H7 (cell line): Measurements from ENCODE around the gene ANKRD24. TPM values are rescaled to one million over a fixed set of nuclear protein-coding genes. Genes with fewer than 3 reads are reported as not detected.
"Not testable (repeated sequence)": the region's sequence is repeated elsewhere in the genome, so short reads cannot be mapped to it uniquely, and the experiment has no call there.

ENCODE experiments used
- DNase-seq: peaks from one replicate; pipeline ENCODE4 v3.0.0; 2012
- H3K27me3 ChIP-seq: 2 replicates; pipeline ENCODE4 v1.6.0; 2011; ENCODE audit warnings: mild to moderate bottlenecking, low read length; ENCODE audit not compliant: control insufficient read depth, insufficient read depth
- H3K36me3 ChIP-seq: replicated peaks from 2 replicates; pipeline ENCODE4 v1.5.1; 2011; ENCODE audit warnings: low read length; ENCODE audit not compliant: control insufficient read depth, insufficient read depth
- H3K4me3 ChIP-seq: 2 replicates; pipeline ENCODE4 v1.5.1; 2011; ENCODE audit warnings: low read depth, mild to moderate bottlenecking, control low read depth, low read length, moderate library complexity; ENCODE audit not compliant: insufficient read depth
- total RNA-seq: library from RNA; depleted of rRNA; stranded (reverse); fragments of >200 nt; shearing (Covaris generic); gene quantifications from 2 replicates; pipeline ENCODE4 v1.2.3, GENCODE V29; 2014

Gene ANKRD24
- total RNA-seq, 1 experiment from 2014 or later: 1.0 TPM

DNA sequence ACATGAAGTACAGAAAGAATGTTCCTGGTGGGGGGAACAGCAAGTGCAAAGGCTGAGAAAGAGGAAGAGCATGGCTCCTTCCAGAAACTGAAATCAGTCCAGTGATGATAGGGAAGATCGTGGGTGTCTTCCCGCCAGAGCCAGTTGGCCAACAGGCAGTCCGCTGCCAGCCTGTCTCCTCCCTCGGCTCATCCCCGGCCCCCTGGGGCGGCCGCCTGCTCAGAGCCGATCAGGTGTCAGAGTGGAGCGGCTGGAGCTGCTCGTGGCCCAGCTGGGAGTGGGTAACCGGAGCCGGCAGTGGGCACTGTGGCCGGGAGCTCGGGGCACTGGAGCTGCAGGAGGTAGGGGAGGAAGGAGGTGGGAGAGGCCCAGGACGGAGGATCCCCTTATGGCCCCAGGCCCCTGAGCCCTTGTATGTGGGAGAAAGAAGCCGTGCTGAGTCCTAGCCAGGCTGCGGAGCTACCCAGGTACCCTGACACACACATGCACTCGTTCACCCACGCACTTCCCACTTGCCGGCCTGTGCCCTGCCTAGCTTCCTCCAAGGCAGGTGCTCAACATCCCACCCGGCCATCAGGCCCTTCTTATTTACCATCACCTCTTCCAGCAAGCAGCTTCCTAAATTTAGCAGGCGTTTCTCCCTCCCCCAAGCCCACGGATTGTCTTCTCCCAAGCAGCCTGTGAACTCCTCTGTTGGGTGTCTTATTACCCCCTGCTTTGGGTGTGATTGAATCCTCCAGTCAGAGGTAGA, 1.7 kb downstream of the ANKRD24 start:
- no peaks in the 10 kb centered on the region for H3K36me3 ChIP-seq
- no peak overlapping the region for H3K4me3 ChIP-seq
- H3K27me3 ChIP-seq: no peaks in the 10 kb centered on the region; the same call in 1 of the 2 replicates
- peak; percentile 72 for DNase-seq

- no peaks in the 10 kb centered on the region for H3K36me3 ChIP-seq
- no peak overlapping the region for H3K4me3 ChIP-seq
- no peak for DNase-seq
- H3K27me3 ChIP-seq: no peaks in the 10 kb centered on the region; the same call in 1 of the 2 replicates
Observed at GRCh38 chr19:4184718-4185352, 2.3 kb downstream of the ANKRD24 start.

DNA sequence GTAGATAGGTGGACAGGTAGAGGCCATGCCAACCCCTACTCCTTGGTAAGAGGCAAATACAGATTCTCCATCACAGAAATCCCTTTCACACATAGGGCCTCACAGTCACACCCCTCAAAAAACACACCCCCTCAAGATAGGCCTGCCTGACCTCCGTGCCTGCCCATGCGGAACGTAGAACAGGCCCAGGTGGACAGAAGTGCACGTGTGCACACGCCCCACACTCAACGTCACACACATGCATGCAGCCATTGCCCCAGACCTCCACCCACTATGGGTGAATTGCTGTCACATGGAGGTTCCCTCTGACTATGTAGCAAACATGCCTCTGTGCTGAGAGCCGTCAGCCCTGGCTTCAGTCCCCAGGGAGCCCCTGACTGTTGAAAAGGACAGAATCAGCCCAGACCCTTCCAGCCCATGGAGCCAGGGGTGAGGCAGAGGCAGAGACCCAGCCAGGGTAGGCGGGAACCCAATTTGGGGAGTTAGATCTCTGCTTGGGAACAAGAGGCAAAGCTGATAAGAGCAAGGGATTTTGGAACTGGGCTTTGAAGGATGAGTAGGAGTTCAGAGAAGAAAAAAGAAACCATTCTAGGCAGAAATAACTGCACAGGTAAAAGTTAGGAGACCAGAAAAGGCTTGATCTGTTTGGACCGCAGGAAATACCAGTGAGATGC, 3.1 kb downstream of the ANKRD24 start:
- H3K4me3 ChIP-seq: no peak overlapping the region
- no peak for DNase-seq
- no peaks in the 10 kb centered on the region for H3K36me3 ChIP-seq
- H3K27me3 ChIP-seq: no peaks in the 10 kb centered on the region; the same call in 1 of the 2 replicates

GRCh38 chr19:4186087-4186993, 3.9 kb downstream of the ANKRD24 start:
- Histone ChIP-seq H3K36me3 (no peaks in the 10 kb centered on the region), H3K4me3 (no peak overlapping the region), H3K27me3 (no peaks in the 10 kb centered on the region; the same call in 1 of the 2 replicates)
- peak; percentile 95 for DNase-seq

DNA sequence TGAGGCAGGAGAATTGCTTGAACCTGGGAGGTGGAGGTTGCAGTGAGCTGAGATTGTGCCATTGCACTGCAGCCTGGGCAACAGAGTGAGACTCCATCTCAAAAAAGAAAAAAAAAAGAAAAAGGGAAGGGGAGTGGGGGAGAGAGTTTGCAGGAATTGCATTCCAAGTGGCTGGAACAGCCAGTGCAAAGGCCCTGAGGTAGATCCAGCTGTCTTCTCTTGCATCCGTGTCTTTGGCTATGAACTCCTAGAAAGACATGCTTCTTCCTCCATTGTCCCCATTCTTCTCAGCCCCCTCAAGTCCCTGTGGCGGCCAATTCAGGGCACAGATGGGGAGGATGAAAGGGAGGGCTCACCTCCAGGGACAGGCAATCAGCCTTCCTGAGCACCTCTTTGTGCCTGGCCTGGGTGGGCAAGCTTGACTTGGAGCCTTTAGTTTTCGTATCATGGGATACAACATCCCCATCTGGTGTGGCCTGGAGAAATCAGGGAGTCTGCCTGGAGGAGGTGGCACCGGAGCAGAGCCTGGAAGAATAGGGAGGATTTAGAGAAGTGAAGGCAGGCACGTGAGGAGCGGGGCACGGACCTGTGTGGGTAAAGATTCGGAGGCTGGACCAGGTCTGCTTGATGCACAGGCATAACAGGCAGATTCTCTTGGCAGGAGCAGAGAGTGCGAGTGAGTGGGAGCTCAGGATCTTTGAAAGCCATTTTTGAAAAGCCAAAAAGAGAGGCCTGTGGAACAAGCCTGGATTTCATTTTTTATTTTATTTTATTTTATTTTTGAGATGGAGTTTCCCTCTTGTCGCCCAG, 5.0 kb downstream of the ANKRD24 start:
- no peaks in the 10 kb centered on the region for H3K36me3 ChIP-seq
- H3K4me3 ChIP-seq: no peak overlapping the region
- no peak for DNase-seq
- H3K27me3 ChIP-seq: no peaks in the 10 kb centered on the region; the same call in 1 of the 2 replicates

GRCh38 chr19:4189641-4190040, 7.2 kb downstream of the ANKRD24 start:
- no peaks in the 10 kb centered on the region for H3K27me3 ChIP-seq
- no peak for DNase-seq
- H3K36me3 ChIP-seq: no peaks in the 10 kb centered on the region
- no peak overlapping the region for H3K4me3 ChIP-seq

GRCh38 chr19:4192537-4192936, 10.0 kb downstream of the ANKRD24 start:
- not testable (repeated sequence) for H3K4me3 ChIP-seq, H3K36me3 ChIP-seq, H3K27me3 ChIP-seq, DNase-seq

DNA sequence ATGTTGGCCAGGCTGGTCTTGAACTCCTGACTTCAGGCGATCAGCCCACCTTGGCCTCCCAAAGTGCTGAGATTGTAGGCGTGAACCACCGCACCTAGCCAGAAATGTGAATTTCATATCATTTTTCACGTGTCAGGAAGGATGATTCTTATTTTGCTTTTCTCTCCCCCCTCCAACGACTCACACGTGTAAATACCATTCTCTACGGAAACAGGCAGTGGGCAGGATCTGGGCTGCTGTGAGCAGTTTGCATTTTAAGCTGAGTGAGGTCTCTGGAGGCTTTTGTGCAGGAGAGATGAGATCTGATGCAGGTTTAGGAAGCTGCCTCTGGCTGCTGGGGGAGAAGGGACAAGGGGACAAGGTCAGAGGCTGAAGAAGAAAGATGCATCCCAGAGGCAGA, 11.9 kb downstream of the ANKRD24 start:
- H3K36me3 ChIP-seq: no peaks in the 10 kb centered on the region
- H3K4me3 ChIP-seq: no peak overlapping the region
- H3K27me3 ChIP-seq: peaks cover 17% of the 10 kb centered on the region
- DNase-seq: no peak

DNA sequence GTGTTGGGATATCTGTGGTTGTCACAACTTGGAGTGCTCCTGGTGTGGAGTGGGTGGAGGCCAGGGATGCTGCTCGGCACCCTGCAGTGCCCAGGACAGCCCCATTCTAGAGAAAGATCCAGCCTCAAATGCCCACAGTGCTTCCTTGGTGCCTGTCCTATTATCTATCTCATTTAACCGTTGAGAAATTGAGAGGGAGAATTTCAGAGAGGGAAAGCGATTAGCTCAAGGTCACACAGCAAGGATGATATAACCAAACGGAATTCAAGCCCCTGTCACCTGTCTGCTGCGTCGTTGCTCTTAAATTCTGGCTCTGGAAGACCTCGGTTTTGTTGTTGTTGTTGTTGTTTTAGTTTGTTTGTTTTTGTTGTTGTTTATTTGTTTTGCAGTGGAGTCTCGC, 13.5 kb downstream of the ANKRD24 start:
- Histone ChIP-seq H3K36me3 (no peaks in the 10 kb centered on the region), H3K4me3 (no peak overlapping the region), H3K27me3 (peaks cover 28% of the 10 kb centered on the region)
- DNase-seq: no peak

DNA sequence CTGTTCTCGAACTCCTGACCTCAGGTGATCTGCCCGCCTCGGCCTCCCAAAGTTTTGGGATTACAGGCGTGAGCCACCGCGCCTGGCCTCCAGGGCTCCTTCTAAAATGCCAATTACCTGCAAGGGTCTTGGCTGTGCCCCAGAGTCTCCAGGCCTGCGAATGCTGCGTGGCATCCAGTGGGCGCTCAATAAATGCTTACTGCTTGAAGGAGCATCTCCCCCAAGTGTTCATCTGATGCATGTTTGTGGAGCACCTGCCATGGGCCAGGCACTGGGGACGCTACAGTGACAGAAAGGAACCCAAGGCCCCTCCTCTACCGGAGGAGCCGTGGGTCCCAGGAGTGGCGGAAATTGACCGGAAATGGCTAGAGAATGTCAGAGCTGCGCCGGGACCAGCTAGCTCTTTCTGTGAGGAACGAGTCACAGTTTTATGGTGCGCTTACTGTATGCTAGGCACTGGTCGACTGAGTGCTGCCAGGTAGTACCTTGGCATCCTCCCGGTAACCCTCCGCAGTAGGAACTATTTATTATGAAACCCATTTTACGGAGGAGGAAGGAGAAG, 14.2 kb downstream of the ANKRD24 start:
- peaks cover 33% of the 10 kb centered on the region for H3K27me3 ChIP-seq
- H3K36me3 ChIP-seq: no peaks in the 10 kb centered on the region
- H3K4me3 ChIP-seq: no peak overlapping the region
- peak; percentile 50 for DNase-seq

DNA sequence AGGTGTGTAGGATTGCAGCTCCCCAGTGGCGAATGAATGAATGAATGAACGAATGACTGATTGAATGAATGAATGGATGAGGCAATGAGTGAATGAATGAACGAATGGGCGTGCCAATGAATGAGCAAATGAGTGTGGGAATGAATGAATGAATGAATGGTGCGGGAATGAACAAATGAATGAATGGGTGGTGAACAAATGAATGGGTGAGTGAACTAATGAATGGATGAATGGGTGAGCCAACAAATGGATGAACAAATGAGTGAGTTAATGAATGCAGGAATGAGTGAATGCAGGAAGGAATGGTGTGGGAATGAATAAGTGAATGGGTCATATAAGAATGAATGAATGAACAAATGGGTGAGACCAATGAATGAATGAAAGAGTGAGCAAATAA, 14.7 kb downstream of the ANKRD24 start:
- Histone ChIP-seq H3K36me3 (no peaks in the 10 kb centered on the region), H3K27me3 (peaks cover 38% of the 10 kb centered on the region), H3K4me3 (no peak overlapping the region)
- DNase-seq: no peak

GRCh38 chr19:4197625-4198466, 15.4 kb downstream of the ANKRD24 start:
- Histone ChIP-seq H3K27me3 (peaks cover 38% of the 10 kb centered on the region), H3K4me3 (peak overlapping the region; percentile 32)

More at GRCh38 chr19:4197625-4198466, 15.4 kb downstream of the ANKRD24 start:
- peak; percentile 98 for DNase-seq
- no peaks in the 10 kb centered on the region for H3K36me3 ChIP-seq
